H1 (cell line): ENCODE measurements around the gene NUP85. TPM values are rescaled to one million over a fixed set of nuclear protein-coding genes. Genes with fewer than 3 reads are reported as not detected.

Experiments
- BRCA1 ChIP-seq: IDR thresholded peaks from 2 replicates; pipeline ENCODE4 v1.6.1; 2012; ENCODE audit warnings: low read depth, low read length, improper control_type of control experiment
- CBX5 ChIP-seq: fragments of 300-800, 300-1000 bp; sonication (generic); IDR thresholded peaks from 2 replicates; pipeline ENCODE4 v1.7.1; 2016; ENCODE audit warnings: antibody characterized with exemption, low read length, low read depth
- CREB1 ChIP-seq: IDR thresholded peaks from 2 replicates; pipeline ENCODE4 v1.6.1; 2012; ENCODE audit warnings: inconsistent platforms
- CTBP2 ChIP-seq: IDR thresholded peaks from 2 replicates; pipeline ENCODE4 v1.7.0; 2011; ENCODE audit warnings: borderline replicate concordance, mild to moderate bottlenecking, moderate library complexity, mixed read lengths, low read length; ENCODE audit not compliant: insufficient read depth, insufficient read length
- E2F6 ChIP-seq: IDR thresholded peaks from 2 replicates; pipeline ENCODE4 v1.6.1; 2012; ENCODE audit warnings: inconsistent platforms
- EZH2 ChIP-seq: fragments of 200-600 bp; sonication (generic); IDR thresholded peaks from 2 replicates; pipeline ENCODE4 v1.7.1; 2012; ENCODE audit warnings: low read depth, mild to moderate bottlenecking, moderate library complexity, low read length, inconsistent platforms; ENCODE audit not compliant: severe bottlenecking
- HDAC2 ChIP-seq, 2 experiments: fragments of 300-600 bp in 1 of 2; sonication (generic) in 1 of 2; IDR thresholded peaks; 2 replicates each; pipeline ENCODE4 v1.6.1; 2011 to 2012; ENCODE audit warnings: low read depth in 2 of 2, low read length in 2 of 2, mild to moderate bottlenecking in 2 of 2, moderate library complexity in 2 of 2, borderline replicate concordance in 1 of 2, inconsistent platforms in 1 of 2
- HDAC6 ChIP-seq: IDR thresholded peaks from one replicate; pipeline ENCODE4 v1.7.1; 2012; ENCODE audit warnings: low read depth, mild to moderate bottlenecking, inconsistent platforms, low read length, moderate library complexity
- KDM5A ChIP-seq: fragments of 200-600 bp; IDR thresholded peaks from 2 replicates; pipeline ENCODE4 v1.7.1; 2012; ENCODE audit warnings: mild to moderate bottlenecking, low read length, inconsistent platforms, mixed read lengths
- MAFK ChIP-seq: IDR thresholded peaks from 2 replicates; pipeline ENCODE4 v1.6.1; 2012; ENCODE audit warnings: low read depth, mild to moderate bottlenecking, improper control_type of control experiment, low read length
- NRF1 ChIP-seq: IDR thresholded peaks from 2 replicates; pipeline ENCODE4 v1.6.1; 2011; ENCODE audit warnings: mild to moderate bottlenecking, low read depth, low read length, improper control_type of control experiment
- POLR2A ChIP-seq, 2 experiments: IDR thresholded peaks; 1 replicate in 1 of 2; 2 replicates in 1 of 2; pipeline ENCODE4 v1.6.1; 2011; ENCODE audit warnings: low read depth in 2 of 2, low read length in 2 of 2, mild to moderate bottlenecking in 2 of 2; ENCODE audit errors: control extremely low read depth in 1 of 2
- POLR2AphosphoS5 ChIP-seq: IDR thresholded peaks from 2 replicates; pipeline ENCODE4 v1.6.1; 2011; ENCODE audit warnings: low read depth, low read length
- RNF2 ChIP-seq: fragments of 200-900, 300-1000 bp; sonication (generic); IDR thresholded peaks from 2 replicates; pipeline ENCODE4 v1.7.1; 2016; ENCODE audit warnings: borderline replicate concordance, low read depth, mild to moderate bottlenecking, antibody characterized with exemption, low read length; ENCODE audit not compliant: poor library complexity, severe bottlenecking; ENCODE audit errors: missing control alignments
- SAP30 ChIP-seq: fragments of 300-600 bp; sonication (generic); IDR thresholded peaks from 2 replicates; pipeline ENCODE4 v1.7.1; 2012; ENCODE audit warnings: low read length, moderate library complexity, mild to moderate bottlenecking, inconsistent platforms; ENCODE audit not compliant: insufficient read depth, insufficient replicate concordance
- SIRT6 ChIP-seq: IDR thresholded peaks from one replicate; pipeline ENCODE4 v1.7.1; 2012; ENCODE audit warnings: low read length, inconsistent platforms
- SIX5 ChIP-seq: IDR thresholded peaks from 2 replicates; pipeline ENCODE4 v1.6.1; 2011; ENCODE audit warnings: mild to moderate bottlenecking, low read depth, low read length
- SP1 ChIP-seq: IDR thresholded peaks from 2 replicates; pipeline ENCODE4 v1.6.1; 2011; ENCODE audit warnings: low read depth, low read length
- SUZ12 ChIP-seq: fragments of 200-600 bp; sonication (generic); IDR thresholded peaks from 2 replicates; pipeline ENCODE4 v1.6.1; 2012; ENCODE audit warnings: mild to moderate bottlenecking, inconsistent platforms, low read length, moderate library complexity, mixed read lengths
- TAF7 ChIP-seq: optimal IDR thresholded peaks from 2 replicates; pipeline ENCODE3; 2011; ENCODE audit warnings: low read depth, mild to moderate bottlenecking, inconsistent platforms, low read length, moderate library complexity, borderline replicate concordance
- TCF12 ChIP-seq: IDR thresholded peaks from 2 replicates; pipeline ENCODE4 v1.6.1; 2011; ENCODE audit warnings: low read depth, mild to moderate bottlenecking, low read length
- ZNF274 ChIP-seq: IDR thresholded peaks from 2 replicates; pipeline ENCODE4 v1.7.0; 2012; ENCODE audit warnings: low read length, borderline replicate concordance; ENCODE audit errors: extremely low read depth
- polyA plus RNA-seq, 7 experiments: library from polyadenylated mRNA; depleted of rRNA in 3 of 7; stranded (reverse) in 5 of 7; unstranded in 2 of 7; fragments of >200 nt in 5 of 7; fragments of 200-250 nt in 2 of 7; gene quantifications; 1 replicate in 5 of 7; 2 replicates in 1 of 7; 4 replicates in 1 of 7; pipeline versions ENCODE4 v1.2.1 to v1.2.3, GENCODE V29; 2011 to 2013; ENCODE audit warnings: missing spikeins in 2 of 7, mixed read lengths in 2 of 7
- total RNA-seq: library from RNA; stranded (reverse); fragmentation: NEBNext Ultra II Directional; extraction: Animal tissue kit (Norgen Biotek cat#: 25700); gene quantifications from 2 replicates; pipeline ENCODE4 v1.2.1, GENCODE V29; 2021
- TF ChIP-seq, protein P1 (sequence below): IDR thresholded peaks from 2 replicates; pipeline ENCODE4 v1.6.1; 2011; ENCODE audit warnings: low read length, improper control_type of control experiment

NUP85 gene
- total and polyA plus RNA-seq, 2 of the 8 experiments (the other 6 are each of a cell fraction or from before 2014, with no cell fraction given) = 98.5 to 154 TPM

DNA sequence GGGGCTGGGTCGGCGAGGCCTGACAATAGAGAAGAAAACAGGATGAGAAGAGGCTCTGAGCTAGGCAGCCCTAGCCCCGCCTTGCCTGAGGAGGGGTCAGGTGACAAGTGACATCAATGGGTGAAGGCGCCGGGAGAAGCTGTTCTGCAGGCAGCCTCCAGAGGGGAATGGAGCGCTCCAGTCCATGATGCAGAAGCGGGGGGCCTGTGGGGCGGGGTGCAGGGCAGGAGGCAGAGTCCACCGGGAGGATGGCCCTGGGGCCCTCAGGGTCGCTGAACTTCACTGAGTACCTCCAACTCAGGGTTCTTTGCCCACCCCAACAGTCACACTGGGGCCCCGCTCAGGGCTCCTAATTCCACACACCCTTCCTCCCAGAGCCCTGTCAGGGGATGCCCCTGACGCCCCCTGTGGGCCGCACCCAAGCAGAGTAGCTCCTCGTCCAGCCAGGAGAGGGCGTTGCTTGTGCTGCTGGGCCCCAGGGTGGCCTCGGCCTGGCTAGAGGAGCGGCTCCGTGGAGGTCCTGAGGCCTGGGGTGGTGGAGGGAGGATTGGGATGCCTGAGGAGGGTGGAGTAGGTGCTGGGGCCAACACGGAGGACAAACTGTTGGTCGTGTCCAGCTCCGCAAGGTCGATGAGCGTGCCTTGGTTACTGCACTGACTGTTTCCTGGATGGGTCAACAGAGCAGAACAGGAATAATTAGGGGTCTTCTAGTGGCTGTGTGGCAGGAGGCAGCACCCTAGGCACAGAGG, 35.1 kb downstream of the NUP85 start (continued):
- TF ChIP-seq MAFK = no peak
- TF ChIP-seq CTBP2 = no peak
- TF ChIP-seq KDM5A = no peak
- no peak for TF ChIP-seq NRF1
- no peak for TF ChIP-seq SAP30
- peak; percentile 85 for TF ChIP-seq TAF7
- TF ChIP-seq EZH2 = no peak
- no peak for TF ChIP-seq CBX5
- peak; percentile 50 for TF ChIP-seq CREB1
- TF ChIP-seq RNF2 = no peak
- no peak for TF ChIP-seq E2F6
- no peak for TF ChIP-seq BRCA1
- peak in 1 of 2 experiments; percentile 32; a peak in 1 of 3 replicates for TF ChIP-seq POLR2A (IDR thresholded peaks at IDR 0.05; ENCODE audit: control extremely low read depth in 1 of 2, low read depth in 2 of 2, low read length in 2 of 2)
- no peak for TF ChIP-seq HDAC6
- TF ChIP-seq SIX5 = no peak
- TF ChIP-seq ZNF274 = no peak
- TF ChIP-seq SUZ12 = no peak
- TF ChIP-seq SP1 = no peak
- no peak for TF ChIP-seq TCF12
- TF ChIP-seq SIRT6 = no peak
- no peak; the same call in 1 of the 2 replicates for TF ChIP-seq POLR2AphosphoS5
- 0 out of 4 replicates have a peak, but pooled peaks of 1 of the 2 experiments have one; percentile 47 for TF ChIP-seq HDAC2 (IDR thresholded peaks at IDR 0.05; ENCODE audit: borderline replicate concordance in 1 of 2, low read depth in 2 of 2, low read length in 2 of 2)
- TF ChIP-seq, protein P1, sequence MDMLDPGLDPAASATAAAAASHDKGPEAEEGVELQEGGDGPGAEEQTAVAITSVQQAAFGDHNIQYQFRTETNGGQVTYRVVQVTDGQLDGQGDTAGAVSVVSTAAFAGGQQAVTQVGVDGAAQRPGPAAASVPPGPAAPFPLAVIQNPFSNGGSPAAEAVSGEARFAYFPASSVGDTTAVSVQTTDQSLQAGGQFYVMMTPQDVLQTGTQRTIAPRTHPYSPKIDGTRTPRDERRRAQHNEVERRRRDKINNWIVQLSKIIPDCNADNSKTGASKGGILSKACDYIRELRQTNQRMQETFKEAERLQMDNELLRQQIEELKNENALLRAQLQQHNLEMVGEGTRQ = peak; percentile 68
